HFFc6 (cell line): Measurements from ENCODE around the gene MAN1A1. TPM values are rescaled to one million over a fixed set of nuclear protein-coding genes. Genes with fewer than 3 reads are reported as not detected.

ENCODE experiments used
- DNase-seq: peaks from one replicate; pipeline ENCODE4 v3.0.0-alpha.2; 2018
- H3K27ac Mint-ChIP-seq: 2 replicates; pipeline ENCODE4 v1.8.0; 2020; ENCODE audit warnings: mild to moderate bottlenecking, mixed read lengths
- H3K27me3 Mint-ChIP-seq: 2 replicates; pipeline ENCODE4 v1.8.0; 2021; ENCODE audit warnings: mild to moderate bottlenecking, moderate library complexity, mixed read lengths; ENCODE audit not compliant: insufficient read depth
- H3K36me3 Mint-ChIP-seq: 2 replicates; pipeline ENCODE4 v1.8.0; 2021; ENCODE audit warnings: low read depth, mixed read lengths
- H3K4me1 Mint-ChIP-seq: 2 replicates; pipeline ENCODE4 v1.8.0; 2020; ENCODE audit warnings: low read depth, mixed read lengths
- H3K4me3 Mint-ChIP-seq: 2 replicates; pipeline ENCODE4 v1.8.0; 2020; ENCODE audit warnings: mild to moderate bottlenecking, moderate library complexity, mixed read lengths
- H3K9me3 Mint-ChIP-seq: 2 replicates; pipeline ENCODE4 v1.8.0; 2020; ENCODE audit warnings: mild to moderate bottlenecking, mixed read lengths
- total RNA-seq, 6 experiments: library from RNA; stranded (reverse); fragmentation: NEBNext Ultra II Directional; extraction: Animal tissue kit (Norgen Biotek cat#: 25700); gene quantifications; 2 replicates in 1 of 6; 3 replicates in 5 of 6; pipeline ENCODE4 v1.2.3, GENCODE V29; 2021
- TF ChIP-seq, protein P1 (sequence below): fragments of 200-600 bp; sonication (generic); IDR thresholded peaks from 2 replicates; pipeline ENCODE4 v1.5.0; 2021; ENCODE audit warnings: antibody characterized with exemption, mild to moderate bottlenecking

Gene MAN1A1
- total RNA-seq, 6 experiments from 2014 or later: 0.12 to 0.64 (median 0.16) TPM

DNA sequence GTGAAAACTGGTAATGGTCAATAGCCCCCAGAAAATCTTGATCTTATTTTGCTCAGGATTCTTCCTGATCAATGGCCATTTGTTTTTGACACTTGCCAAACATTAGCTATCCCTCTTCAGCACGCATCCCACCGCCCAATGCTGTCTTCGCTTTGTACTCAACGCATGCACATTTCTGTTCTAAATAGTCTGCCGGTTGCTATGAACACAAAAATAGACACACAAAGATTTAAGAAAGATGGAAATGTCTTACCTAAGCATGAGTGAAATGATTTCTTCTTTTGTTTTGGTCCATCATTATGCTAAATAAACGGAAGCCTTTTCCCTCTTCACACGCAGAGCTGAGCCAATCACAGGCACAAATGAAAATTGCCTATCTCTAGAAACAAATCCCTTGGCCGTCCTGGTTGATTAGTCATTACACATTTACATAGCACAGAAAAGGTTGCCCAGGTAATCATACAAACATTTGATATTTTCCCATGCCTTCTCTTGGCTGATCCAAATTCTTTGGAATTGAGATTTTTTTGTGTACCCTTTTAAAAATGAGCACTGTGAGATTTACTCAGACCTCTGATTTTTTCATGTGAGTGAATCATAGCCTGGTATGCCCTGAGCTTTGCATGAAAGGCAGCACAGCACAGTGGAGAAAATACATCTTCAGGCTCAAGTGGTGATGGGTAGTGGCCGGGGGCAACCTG, 200.6 kb downstream of the MAN1A1 start:
- DNase-seq: peak; percentile 49
- Mint-ChIP-seq H3K27ac (peak overlapping the region; percentile 57; the same call in 1 of the 2 replicates), H3K4me1 (peaks cover 44% of the 10 kb centered on the region), H3K36me3 (no peaks in the 10 kb centered on the region), H3K4me3 (no peak overlapping the region), H3K27me3 (no peaks in the 10 kb centered on the region), H3K9me3 (no peaks in the 10 kb centered on the region)
- TF ChIP-seq, protein P1, sequence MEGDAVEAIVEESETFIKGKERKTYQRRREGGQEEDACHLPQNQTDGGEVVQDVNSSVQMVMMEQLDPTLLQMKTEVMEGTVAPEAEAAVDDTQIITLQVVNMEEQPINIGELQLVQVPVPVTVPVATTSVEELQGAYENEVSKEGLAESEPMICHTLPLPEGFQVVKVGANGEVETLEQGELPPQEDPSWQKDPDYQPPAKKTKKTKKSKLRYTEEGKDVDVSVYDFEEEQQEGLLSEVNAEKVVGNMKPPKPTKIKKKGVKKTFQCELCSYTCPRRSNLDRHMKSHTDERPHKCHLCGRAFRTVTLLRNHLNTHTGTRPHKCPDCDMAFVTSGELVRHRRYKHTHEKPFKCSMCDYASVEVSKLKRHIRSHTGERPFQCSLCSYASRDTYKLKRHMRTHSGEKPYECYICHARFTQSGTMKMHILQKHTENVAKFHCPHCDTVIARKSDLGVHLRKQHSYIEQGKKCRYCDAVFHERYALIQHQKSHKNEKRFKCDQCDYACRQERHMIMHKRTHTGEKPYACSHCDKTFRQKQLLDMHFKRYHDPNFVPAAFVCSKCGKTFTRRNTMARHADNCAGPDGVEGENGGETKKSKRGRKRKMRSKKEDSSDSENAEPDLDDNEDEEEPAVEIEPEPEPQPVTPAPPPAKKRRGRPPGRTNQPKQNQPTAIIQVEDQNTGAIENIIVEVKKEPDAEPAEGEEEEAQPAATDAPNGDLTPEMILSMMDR: peak; percentile 39

DNA sequence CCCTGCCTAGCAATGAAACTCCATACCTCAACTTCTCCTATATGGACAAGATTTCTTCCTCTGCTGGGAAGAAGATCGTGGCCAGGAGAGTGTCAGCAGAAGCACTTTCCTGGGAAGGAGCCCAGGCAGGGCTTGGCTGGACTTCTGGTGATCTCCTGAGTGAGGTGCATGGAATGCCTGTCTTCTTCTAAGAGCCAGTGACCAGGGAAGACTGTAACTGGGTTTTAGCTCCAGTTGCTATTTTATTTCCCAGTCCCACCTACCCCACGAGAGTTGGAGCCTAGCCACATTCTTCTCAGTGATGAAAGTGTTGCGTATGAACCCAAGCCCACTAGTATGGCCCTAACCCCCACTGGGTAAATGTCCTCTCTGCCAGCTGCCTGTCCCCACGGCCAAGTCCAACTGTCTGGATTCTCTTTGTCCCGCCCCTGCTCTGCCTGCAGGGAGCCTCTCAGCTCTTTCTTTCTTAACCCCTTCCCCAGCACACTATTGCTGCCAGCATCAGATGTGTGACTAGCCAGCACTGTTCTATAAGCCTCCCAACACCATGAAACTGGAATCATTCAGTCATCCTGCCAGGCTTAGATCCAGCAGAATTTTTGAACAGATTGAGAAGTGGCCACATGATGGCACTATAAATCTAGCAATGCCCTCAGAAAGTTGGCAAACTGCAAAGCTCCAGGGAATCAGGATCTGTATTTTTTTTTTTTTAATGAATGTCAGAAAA, 201.3 kb downstream of the MAN1A1 start:
- DNase-seq: peak; percentile 84
- Mint-ChIP-seq H3K27me3 (no peaks in the 10 kb centered on the region), H3K9me3 (no peaks in the 10 kb centered on the region), H3K36me3 (no peaks in the 10 kb centered on the region), H3K4me1 (peaks cover 44% of the 10 kb centered on the region), H3K27ac (peak overlapping the region; percentile 74), H3K4me3 (peak overlapping the region; percentile 56)
- TF ChIP-seq, protein P1: peak; percentile 83

DNA sequence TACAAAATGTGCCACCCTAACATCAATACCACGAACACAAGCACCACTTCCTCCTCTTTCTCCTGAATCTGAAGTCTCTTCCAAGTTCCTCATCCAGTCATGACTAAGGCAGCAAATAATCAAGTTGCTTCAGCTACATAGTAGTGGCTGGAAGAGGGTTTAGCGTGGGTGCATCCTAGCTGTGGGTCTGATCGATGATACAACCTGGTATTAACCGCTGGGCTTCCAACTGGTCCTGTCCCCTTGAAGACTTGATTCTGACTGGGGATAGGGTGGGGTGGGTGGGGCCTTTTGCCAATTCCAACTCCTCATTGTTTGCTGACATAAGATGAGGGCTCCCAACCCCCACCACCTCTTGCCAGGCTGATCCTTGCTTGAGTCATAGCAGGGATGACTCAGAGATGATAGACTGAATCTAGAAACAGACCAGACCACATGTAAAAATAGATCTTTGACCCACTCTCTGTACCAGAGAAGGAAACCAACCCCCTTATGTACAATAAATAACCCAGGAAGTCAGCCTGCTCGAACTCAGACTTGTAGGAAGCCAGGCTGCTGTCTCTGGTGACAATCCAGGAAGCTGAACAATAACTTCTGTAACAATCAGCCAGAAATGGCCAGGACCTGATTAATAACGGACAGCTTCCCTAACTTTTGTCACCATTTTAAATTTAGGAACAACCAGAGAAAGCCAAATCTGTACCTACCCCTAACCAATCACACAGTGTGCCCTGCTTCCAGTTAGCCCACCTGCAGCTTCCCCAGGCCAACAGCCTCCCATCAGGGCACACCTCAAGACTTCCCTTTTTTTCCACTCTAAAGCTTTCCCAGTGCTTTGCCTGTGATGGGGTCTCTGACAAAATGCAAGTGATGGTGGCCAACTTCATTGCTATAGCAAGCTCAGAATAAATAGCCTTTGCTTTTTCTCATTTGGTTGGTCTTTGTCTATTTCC, 202.2 kb downstream of the MAN1A1 start:
- Mint-ChIP-seq H3K27ac (peak overlapping the region; percentile 74), H3K36me3 (no peaks in the 10 kb centered on the region), H3K9me3 (no peaks in the 10 kb centered on the region), H3K27me3 (peaks cover 2% of the 10 kb centered on the region; the same call in 1 of the 2 replicates), H3K4me1 (peaks cover 44% of the 10 kb centered on the region), H3K4me3 (peak overlapping the region; percentile 56)
- TF ChIP-seq, protein P1: no peak
- DNase-seq: peak; percentile 96

DNA sequence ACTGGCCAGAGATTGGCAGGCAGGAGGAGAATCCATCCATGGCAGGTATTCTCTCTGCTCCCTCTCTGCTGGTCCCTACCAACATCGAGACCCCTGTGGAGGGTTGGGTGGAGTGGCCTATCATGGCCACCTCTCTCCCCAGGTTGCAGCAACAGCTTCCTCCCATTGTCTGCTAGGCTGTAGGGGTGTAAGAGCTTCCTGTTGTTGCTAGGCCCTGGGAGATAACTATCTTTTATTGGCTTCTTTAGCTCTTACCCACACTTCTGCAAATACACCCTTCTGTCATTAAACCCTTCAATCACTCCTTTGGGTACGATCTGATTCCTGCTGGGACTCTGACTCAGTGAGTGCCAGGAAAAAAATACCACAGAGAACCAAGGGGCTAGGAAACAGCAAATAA, 204.4 kb downstream of the MAN1A1 start:
- Mint-ChIP-seq H3K4me3 (no peak overlapping the region), H3K9me3 (no peaks in the 10 kb centered on the region), H3K27ac (no peak overlapping the region), H3K27me3 (peaks cover 5% of the 10 kb centered on the region), H3K36me3 (no peaks in the 10 kb centered on the region), H3K4me1 (peaks cover 38% of the 10 kb centered on the region)
- TF ChIP-seq, protein P1: no peak
- no peak for DNase-seq

DNA sequence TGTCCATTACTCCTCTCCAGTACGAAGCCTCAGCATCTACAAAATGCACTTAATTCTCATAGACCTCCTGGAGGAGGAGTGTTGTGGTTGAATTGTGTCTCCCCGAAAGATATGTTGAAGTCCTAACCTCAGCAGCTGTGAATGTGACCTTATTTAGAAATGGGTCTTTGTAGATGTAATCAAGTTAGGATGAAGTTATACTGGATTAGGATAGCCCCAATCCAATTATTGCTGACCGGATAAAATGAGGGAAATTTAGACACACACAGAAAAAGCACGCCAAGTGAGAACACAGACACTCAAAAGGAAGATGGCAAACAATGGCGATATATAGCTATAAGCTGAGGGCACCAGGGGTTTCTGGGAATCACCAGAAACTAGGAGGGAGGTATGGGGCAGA, 206.9 kb downstream of the MAN1A1 start:
- no peak for DNase-seq
- no peaks in the 10 kb centered on the region for H3K36me3 Mint-ChIP-seq
- peaks cover 5% of the 10 kb centered on the region for H3K27me3 Mint-ChIP-seq
- TF ChIP-seq, protein P1: no peak
- peaks cover 16% of the 10 kb centered on the region for H3K4me1 Mint-ChIP-seq
- no peaks in the 10 kb centered on the region for H3K9me3 Mint-ChIP-seq
- no peak overlapping the region for H3K27ac Mint-ChIP-seq
- H3K4me3 Mint-ChIP-seq: no peak overlapping the region
